Measurements from ENCODE around the gene RAD50. TPM values are rescaled to one million over a fixed set of nuclear protein-coding genes. Genes with fewer than 3 reads are reported as not detected.

RAD50 gene
- total and polyA plus RNA-seq, 10 of the 15 experiments (the other 5 are each of a cell fraction or from before 2014, with no cell fraction given), result 12.8 to 68.6 (median 47.0) TPM

DNA sequence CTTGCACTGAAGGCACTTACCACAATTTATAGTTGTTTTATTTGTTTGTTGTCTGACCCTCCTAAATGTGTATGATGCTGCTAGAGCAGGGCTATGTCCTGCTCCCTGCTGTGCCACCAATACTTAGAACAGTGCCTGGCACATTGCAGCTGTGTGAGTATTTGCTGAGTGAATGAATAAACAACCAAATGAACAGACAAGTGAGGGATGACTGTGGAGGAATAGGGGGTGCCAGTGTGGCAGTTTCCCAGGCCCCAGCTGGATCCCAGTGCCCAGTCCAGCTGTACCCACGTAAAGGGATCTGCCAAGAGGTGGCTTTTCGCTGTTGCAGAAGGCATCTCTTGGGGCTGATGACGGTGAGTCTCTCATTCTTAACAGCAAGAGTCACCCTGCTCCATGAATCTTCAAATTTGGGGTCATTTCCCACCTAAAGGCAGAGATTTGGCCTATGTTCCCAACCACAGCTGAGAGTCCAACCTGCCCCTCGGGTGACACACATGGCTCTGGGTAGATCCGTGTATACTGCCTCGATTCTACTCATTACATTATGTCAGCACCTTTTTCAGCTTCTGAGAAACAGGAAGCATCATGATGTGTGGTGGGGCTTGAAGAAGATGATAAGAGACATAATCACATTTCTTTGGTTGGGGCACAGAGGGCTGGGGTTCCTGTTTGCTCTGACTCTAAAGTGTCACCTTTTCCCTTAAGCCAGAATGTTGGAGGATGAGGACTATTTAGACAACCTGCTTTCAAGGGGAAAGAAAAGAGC lies 27.7 kb upstream of the RAD50 start:
- DNase-seq (ENCODE audit: low read depth, low spot score), result no peak
- no TSS peak for BruUV-seq (replicated peaks)

More for the DNA sequence above, 27.7 kb upstream of the RAD50 start:
- no peak overlapping the region for H3K4me2 ChIP-seq (ENCODE audit: control insufficient read depth, insufficient read depth)
- FAIRE-seq (no peak), ATAC-seq (no peak; the same call in 2 of the 3 replicates)
- WGBS (ENCODE audit: insufficient coverage, insufficient replicate concordance, low lambda C conversion rate, missing lambda C conversion rate), result 70% methylated on average over 6 of the region's 6 CpGs
- in situ Hi-C loops (cut with MboI), result loop anchor here (10.0 kb wide), 1 partner anchor 296 kb away; no protein-coding TSS in a partner anchor
- CTCF ChIA-PET, result interaction anchor here (0.9 to 4.8 kb wide), 8 partner anchors 15 to 356 kb away, joined by 3 to 101 read pairs (median 7); no protein-coding TSS in a partner anchor
- no peak overlapping the region for H3K9ac ChIP-seq (ENCODE audit: control insufficient read depth, insufficient read depth, low read length)
- no peak overlapping the region for H3K4me3 ChIP-seq
- RAD21 ChIA-PET (ENCODE audit: unreplicated experiment), result interaction anchor here (0.5 to 4.8 kb wide), 5 partner anchors 62 to 364 kb away, joined by 3 to 88 read pairs (median 3); no protein-coding TSS in a partner anchor
- intact Hi-C loops (cut with micrococcal nuclease; ENCODE audit: unreplicated experiment), result loop anchor here (5.0 kb wide), 5 partner anchors 58 to 223 kb away; partner anchors contain the start of gene KIF3A
- SMC1A ChIA-PET (ENCODE audit: uncharacterized antibody, unreplicated experiment), result interaction anchor here (0.5 to 4.8 kb wide), 7 partner anchors 24 to 362 kb away, joined by 3 to 75 read pairs (median 4); no protein-coding TSS in a partner anchor
- H3K27me3 ChIP-seq (replicated peaks in 1 of 2; ENCODE audit: control insufficient read depth in 2 of 2, insufficient read depth in 2 of 2, low read length in 1 of 2), result no peaks in the 10 kb centered on the region
- no peaks in the 10 kb centered on the region for H4K20me1 ChIP-seq (ENCODE audit: control insufficient read depth, insufficient read depth)
- no peak overlapping the region for H3K27ac ChIP-seq (ENCODE audit: control insufficient read depth, insufficient read depth)
- POLR2A ChIA-PET, result interaction anchor here (1.2 kb wide), 1 partner anchor 130 kb away, joined by 3 read pairs; no protein-coding TSS in a partner anchor
- H3K36me3 ChIP-seq (ENCODE audit: control insufficient read depth in 2 of 2, insufficient read depth in 2 of 2, low read length in 1 of 2), result no peaks in the 10 kb centered on the region
- H2AFZ ChIP-seq (ENCODE audit: control insufficient read depth, low read depth, low read length), result peak overlapping the region; percentile 9; the same call in 1 of the 2 replicates
- no peak for TF ChIP-seq JUNB (IDR thresholded peaks at IDR 0.05)
- no peak for TF ChIP-seq KDM1A (IDR thresholded peaks at IDR 0.05; ENCODE audit: borderline replicate concordance)
- no peak for TF ChIP-seq SMC3 (IDR thresholded peaks at IDR 0.05; ENCODE audit: borderline replicate concordance, low read length)
- no peak for TF ChIP-seq TCF3 (IDR thresholded peaks at IDR 0.05; ENCODE audit: borderline replicate concordance, insufficient read depth, low read depth, low read length)
- no peak for TF ChIP-seq RAD21 (IDR thresholded peaks at IDR 0.05; ENCODE audit: insufficient read depth, low read depth, low read length)
- no peak for TF ChIP-seq GATAD2B (conservative IDR thresholded peaks at IDR 0.05; ENCODE audit: low read depth)
- no peak for TF ChIP-seq ATF2 (IDR thresholded peaks at IDR 0.05; ENCODE audit: low read length)
- TF ChIP-seq CREM (IDR thresholded peaks at IDR 0.05; ENCODE audit: low read depth), result no peak
- TF ChIP-seq NR2C2 (IDR thresholded peaks at IDR 0.05; ENCODE audit: borderline replicate concordance, control insufficient read depth, insufficient read length, low read depth), result no peak
- TF ChIP-seq HDGF (IDR thresholded peaks at IDR 0.05), result no peak
- TF ChIP-seq NBN (IDR thresholded peaks at IDR 0.05), result no peak
- TF ChIP-seq NFIC (IDR thresholded peaks at IDR 0.05; ENCODE audit: low read depth, low read length), result no peak
- peaks cover 32% of the 10 kb centered on the region for H3K4me1 ChIP-seq (ENCODE audit: control insufficient read depth, insufficient read depth, low read length)
- H3K79me2 ChIP-seq (ENCODE audit: control insufficient read depth, insufficient read depth, low read length), result no peaks in the 10 kb centered on the region
- H3K9me3 ChIP-seq (replicated peaks; ENCODE audit: control insufficient read depth, insufficient read depth, low read length), result peaks cover 11% of the 10 kb centered on the region; the same call in 2 of the 3 replicates

Measured in GM12878 (cell line).